HG03025 (cell line): ENCODE results near the gene DNER.

ENCODE experiments used
- ATAC-seq: cut with Tn5 transposase; IDR thresholded peaks from one replicate; pipeline ENCODE4 v1.9.1; 2021; ENCODE audit warnings: mild to moderate bottlenecking, moderate library complexity; ENCODE audit not compliant: unreplicated experiment, low FRiP score

Gene DNER

GRCh38 chr2:229572507-229573271 is 141.7 kb downstream of the DNER start:
- no peak for ATAC-seq

GRCh38 chr2:229571243-229571642 is 143.1 kb downstream of the DNER start:
- no peak for ATAC-seq

- no peak for ATAC-seq
Observed at GRCh38 chr2:229566370-229566769, 148.0 kb downstream of the DNER start.

- no peak for ATAC-seq
Observed at GRCh38 chr2:229564300-229564907, 150.0 kb downstream of the DNER start.

GRCh38 chr2:229563388-229563787 is 151.0 kb downstream of the DNER start:
- ATAC-seq = no peak

GRCh38 chr2:229562472-229563127 is 151.8 kb downstream of the DNER start:
- ATAC-seq = no peak

- no peak for ATAC-seq
Observed at GRCh38 chr2:229559986-229560385, 154.4 kb downstream of the DNER start.

GRCh38 chr2:229553091-229553490 is 161.3 kb downstream of the DNER start:
- ATAC-seq = no peak

GRCh38 chr2:229543176-229543873 is 171.0 kb downstream of the DNER start:
- no peak for ATAC-seq

- no peak for ATAC-seq
Observed at GRCh38 chr2:229539628-229540027, 174.7 kb downstream of the DNER start.

GRCh38 chr2:229531594-229531993 is 182.8 kb downstream of the DNER start:
- ATAC-seq = no peak

- no peak for ATAC-seq
Observed at GRCh38 chr2:229530434-229530833, 183.9 kb downstream of the DNER start.

- ATAC-seq = no peak
Observed at GRCh38 chr2:229528846-229529245, 185.5 kb downstream of the DNER start.

- ATAC-seq = no peak
Observed at GRCh38 chr2:229526951-229527350, 187.4 kb downstream of the DNER start.

GRCh38 chr2:229524799-229525198 is 189.6 kb downstream of the DNER start:
- ATAC-seq = no peak

- no peak for ATAC-seq
Observed at GRCh38 chr2:229523663-229524062, 190.7 kb downstream of the DNER start.

- ATAC-seq = no peak
Observed at GRCh38 chr2:229521576-229521975, 192.8 kb downstream of the DNER start.

- no peak for ATAC-seq
Observed at GRCh38 chr2:229520691-229521096, 193.7 kb downstream of the DNER start.

- ATAC-seq = no peak
Observed at GRCh38 chr2:229519655-229520430, 194.5 kb downstream of the DNER start.

GRCh38 chr2:229514273-229514895 is 200.0 kb downstream of the DNER start:
- ATAC-seq = no peak
